Astrocyte (in vitro differentiated cells and primary cell): ENCODE results near the gene OXNAD1.

Source experiments
- EZH2 ChIP-seq: IDR thresholded peaks from 2 replicates; pipeline ENCODE4 v1.6.1; 2012; ENCODE audit warnings: mild to moderate bottlenecking, low read length, inconsistent platforms; ENCODE audit not compliant: insufficient read depth
- TF ChIP-seq, protein P1 (sequence below): IDR thresholded peaks from 2 replicates; pipeline ENCODE4 v1.5.1; 2011; ENCODE audit warnings: low read depth, mild to moderate bottlenecking, inconsistent platforms, low read length, moderate library complexity; ENCODE audit not compliant: insufficient read depth

DNA sequence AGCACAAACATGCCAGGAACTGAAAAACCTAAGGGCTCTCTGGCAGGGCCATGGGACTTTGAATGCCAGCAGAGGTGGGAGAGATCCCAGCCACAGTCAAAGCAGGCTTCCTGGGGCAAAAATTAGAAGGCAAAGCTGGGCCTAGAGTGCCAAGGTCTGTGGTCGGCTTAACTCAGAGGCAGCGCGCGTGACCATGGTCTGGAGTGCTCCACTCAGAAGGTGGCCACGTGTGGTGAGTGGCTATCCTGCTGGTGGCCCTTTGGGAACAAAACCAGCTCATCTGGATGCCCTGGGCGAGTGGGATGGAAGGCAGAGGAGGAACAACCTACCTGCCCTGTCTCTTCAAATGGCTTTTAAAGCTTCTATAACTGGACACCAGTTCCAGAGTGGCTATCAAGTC is 63.1 kb downstream of the OXNAD1 start:
- TF ChIP-seq, protein P1, sequence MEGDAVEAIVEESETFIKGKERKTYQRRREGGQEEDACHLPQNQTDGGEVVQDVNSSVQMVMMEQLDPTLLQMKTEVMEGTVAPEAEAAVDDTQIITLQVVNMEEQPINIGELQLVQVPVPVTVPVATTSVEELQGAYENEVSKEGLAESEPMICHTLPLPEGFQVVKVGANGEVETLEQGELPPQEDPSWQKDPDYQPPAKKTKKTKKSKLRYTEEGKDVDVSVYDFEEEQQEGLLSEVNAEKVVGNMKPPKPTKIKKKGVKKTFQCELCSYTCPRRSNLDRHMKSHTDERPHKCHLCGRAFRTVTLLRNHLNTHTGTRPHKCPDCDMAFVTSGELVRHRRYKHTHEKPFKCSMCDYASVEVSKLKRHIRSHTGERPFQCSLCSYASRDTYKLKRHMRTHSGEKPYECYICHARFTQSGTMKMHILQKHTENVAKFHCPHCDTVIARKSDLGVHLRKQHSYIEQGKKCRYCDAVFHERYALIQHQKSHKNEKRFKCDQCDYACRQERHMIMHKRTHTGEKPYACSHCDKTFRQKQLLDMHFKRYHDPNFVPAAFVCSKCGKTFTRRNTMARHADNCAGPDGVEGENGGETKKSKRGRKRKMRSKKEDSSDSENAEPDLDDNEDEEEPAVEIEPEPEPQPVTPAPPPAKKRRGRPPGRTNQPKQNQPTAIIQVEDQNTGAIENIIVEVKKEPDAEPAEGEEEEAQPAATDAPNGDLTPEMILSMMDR, result no peak
- no peak for TF ChIP-seq EZH2
